ENCODE data around the gene ZNF513.
A peak's percentile ranks its signal among the peaks of the same experiment; 100 is the strongest.

Gene ZNF513

GRCh38 chr2:27381577-27382181 is 1.1 kb upstream of the ZNF513 start:
- DNase-seq = no peak

- peak; percentile 14 for DNase-seq
These were observed 503 bp downstream of the ZNF513 start for GRCh38 chr2:27379836-27380625.

GRCh38 chr2:27379383-27379835 is 1.1 kb downstream of the ZNF513 start:
- DNase-seq = no peak

- no peak for DNase-seq
These were observed 1.7 kb downstream of the ZNF513 start for GRCh38 chr2:27378809-27379290.

GRCh38 chr2:27378096-27378808 is 2.3 kb downstream of the ZNF513 start:
- DNase-seq = peak; percentile 11

GRCh38 chr2:27377618-27378095 is 2.9 kb downstream of the ZNF513 start:
- DNase-seq = no peak

GRCh38 chr2:27376866-27377617 is 3.5 kb downstream of the ZNF513 start:
- no peak for DNase-seq

GRCh38 chr2:27376151-27376865 is 4.2 kb downstream of the ZNF513 start:
- no peak for DNase-seq

GRCh38 chr2:27375513-27376099 is 4.9 kb downstream of the ZNF513 start:
- DNase-seq = no peak

GRCh38 chr2:27373567-27373966 is 7.0 kb downstream of the ZNF513 start:
- DNase-seq = no peak

- DNase-seq = no peak
These were observed 7.6 kb downstream of the ZNF513 start for GRCh38 chr2:27372937-27373336.

GRCh38 chr2:27370816-27371620 is 9.5 kb downstream of the ZNF513 start:
- DNase-seq = peak; percentile 56

GRCh38 chr2:27370026-27370815 is 10.3 kb downstream of the ZNF513 start, which contains the start of the genes EIF2B4 and SNX17:
Gene EIF2B4 (minus strand): TSS chr2:27370338. CDS start chr2:27370314, 24 bp downstream.
Gene SNX17 (plus strand): TSS chr2:27370616. CDS start chr2:27370744, 128 bp downstream.
- DNase-seq = peak; percentile 99

- DNase-seq = peak; percentile 43
These were observed 11.0 kb downstream of the ZNF513 start for GRCh38 chr2:27369471-27370025.

GRCh38 chr2:27363933-27364332 is 16.6 kb downstream of the ZNF513 start:
- DNase-seq = no peak

- no peak for DNase-seq
These were observed 17.7 kb downstream of the ZNF513 start for GRCh38 chr2:27362678-27363420.

GRCh38 chr2:27356382-27357181 is 24.0 kb downstream of the ZNF513 start, which contains the start of gene GTF3C2:
Gene GTF3C2 (minus strand): TSS chr2:27356764. CDS start chr2:27343554, 13,210 bp downstream.
- DNase-seq = peak; percentile 98
